Stimulated activated naive CD8-positive, alpha-beta T cell treated with anti-CD3 and anti-CD28 coated beads, Interleukin-15, Interleukin-2, amounts not matched to agents 100 ng/mL and 50 ng/mL, for 24 hours (primary cell): Measurements from ENCODE around the gene DLGAP1.
A peak's percentile ranks its signal among the peaks of the same experiment; 100 is the strongest.

Experiments used
- H3K27ac Mint-ChIP-seq: one replicate; pipeline ENCODE4 v1.8.0; 2021; ENCODE audit warnings: mild to moderate bottlenecking, mixed read lengths
- H3K27me3 Mint-ChIP-seq: one replicate; pipeline ENCODE4 v1.8.0; 2021; ENCODE audit warnings: mixed read lengths
- H3K36me3 Mint-ChIP-seq: one replicate; pipeline ENCODE4 v1.8.0; 2021; ENCODE audit warnings: low read depth, mixed read lengths
- H3K4me1 Mint-ChIP-seq: one replicate; pipeline ENCODE4 v1.8.0; 2021; ENCODE audit warnings: low read depth, mixed read lengths
- H3K4me3 Mint-ChIP-seq: one replicate; pipeline ENCODE4 v1.8.0; 2021; ENCODE audit warnings: mild to moderate bottlenecking, mixed read lengths
- H3K9me3 Mint-ChIP-seq: one replicate; pipeline ENCODE4 v1.8.0; 2021; ENCODE audit warnings: mixed read lengths

Gene DLGAP1

DNA sequence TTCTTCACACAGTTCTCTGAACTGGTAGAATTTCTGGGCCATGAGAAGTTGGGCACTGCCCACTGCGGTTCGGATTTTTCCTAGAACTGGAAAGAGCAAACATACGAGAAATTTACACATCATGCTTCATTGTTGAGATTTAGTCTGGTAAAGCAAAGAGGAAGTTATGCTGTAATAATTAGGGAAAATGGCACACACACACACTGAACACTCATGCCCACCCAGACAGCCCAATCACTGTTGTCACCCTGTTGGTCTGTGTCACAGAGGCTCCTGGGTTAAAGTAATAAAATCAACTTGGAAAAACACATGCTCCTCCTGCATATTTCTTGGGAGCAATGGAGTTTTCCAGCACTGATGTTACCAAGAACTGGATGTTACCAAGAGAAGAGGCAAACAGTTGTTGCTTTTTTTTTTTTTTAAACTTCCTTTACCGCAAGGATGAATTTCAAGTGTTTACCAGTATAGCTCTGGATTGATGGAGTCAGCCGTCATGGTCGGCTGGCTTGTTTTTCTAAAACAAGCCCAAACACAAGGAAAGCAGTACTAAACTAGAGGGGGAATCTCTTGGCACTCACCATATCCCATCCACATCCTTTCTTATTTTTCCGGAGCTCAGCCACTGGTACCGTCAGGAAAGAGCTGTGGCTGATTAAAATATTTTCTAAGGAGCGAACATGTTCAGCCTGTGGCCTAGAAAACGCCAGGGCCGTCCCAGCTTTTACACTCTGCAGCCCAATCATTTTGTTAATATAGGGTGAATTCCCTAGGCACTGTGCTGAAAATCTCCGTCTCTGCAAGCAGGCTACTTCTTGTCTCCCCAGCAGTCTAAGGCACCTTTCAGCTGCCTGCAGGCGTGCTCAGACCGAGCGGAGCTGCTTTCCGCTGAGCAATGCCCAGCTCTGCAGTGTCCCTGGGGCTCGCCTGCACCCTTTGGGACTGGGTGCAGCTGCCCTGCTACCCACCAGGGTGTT lies 946.2 kb downstream of the DLGAP1 start:
- H3K4me1 Mint-ChIP-seq: peaks cover 20% of the 10 kb centered on the region
- peaks cover 5% of the 10 kb centered on the region for H3K27me3 Mint-ChIP-seq
- no peaks in the 10 kb centered on the region for H3K36me3 Mint-ChIP-seq
- H3K9me3 Mint-ChIP-seq: no peaks in the 10 kb centered on the region
- H3K4me3 Mint-ChIP-seq: no peak overlapping the region
- H3K27ac Mint-ChIP-seq: no peak overlapping the region

DNA sequence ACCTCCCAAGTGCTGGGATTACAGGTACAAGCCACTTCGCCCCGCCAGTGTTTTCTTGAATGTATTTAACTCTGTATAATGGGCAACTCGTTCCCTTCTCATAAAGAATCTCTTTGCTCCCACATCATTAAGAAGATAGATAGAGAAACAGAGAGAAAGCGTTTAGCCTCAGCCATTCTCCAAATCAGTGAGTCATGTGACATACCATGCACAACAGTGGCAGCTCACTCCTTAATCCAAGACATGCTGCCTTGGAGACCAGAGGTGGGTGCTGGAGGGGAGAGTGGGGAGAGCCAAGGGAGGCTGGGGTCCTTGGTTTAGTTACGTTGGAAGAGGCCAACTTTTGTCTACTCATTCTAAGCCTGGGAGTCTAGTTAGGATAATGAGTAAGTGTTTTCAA lies 950.5 kb downstream of the DLGAP1 start:
- Mint-ChIP-seq H3K36me3 (no peaks in the 10 kb centered on the region), H3K27me3 (peaks cover 21% of the 10 kb centered on the region), H3K27ac (no peak overlapping the region), H3K4me3 (no peak overlapping the region), H3K4me1 (peaks cover 13% of the 10 kb centered on the region), H3K9me3 (no peaks in the 10 kb centered on the region)

DNA sequence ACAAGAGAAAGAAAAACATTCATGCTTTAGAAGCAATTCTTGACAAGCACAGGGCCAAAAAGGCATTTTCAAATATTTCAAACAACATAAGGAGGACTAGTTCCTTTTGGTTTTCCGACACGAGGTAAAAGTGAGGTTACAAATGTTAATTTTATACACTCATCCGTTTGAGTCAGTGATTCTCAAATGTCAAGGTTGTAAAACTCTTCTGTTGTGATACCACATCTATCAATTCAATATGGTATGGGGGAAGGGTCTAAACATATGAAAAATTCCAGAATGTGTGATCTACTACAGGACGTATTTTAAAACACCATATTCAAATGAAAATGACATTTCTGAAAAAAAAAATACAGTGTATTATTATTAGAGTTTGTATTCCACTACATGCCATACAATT lies 952.5 kb downstream of the DLGAP1 start:
- H3K9me3 Mint-ChIP-seq: no peaks in the 10 kb centered on the region
- no peaks in the 10 kb centered on the region for H3K36me3 Mint-ChIP-seq
- H3K4me3 Mint-ChIP-seq: no peak overlapping the region
- peaks cover 39% of the 10 kb centered on the region for H3K27me3 Mint-ChIP-seq
- peaks cover 22% of the 10 kb centered on the region for H3K4me1 Mint-ChIP-seq
- no peak overlapping the region for H3K27ac Mint-ChIP-seq

DNA sequence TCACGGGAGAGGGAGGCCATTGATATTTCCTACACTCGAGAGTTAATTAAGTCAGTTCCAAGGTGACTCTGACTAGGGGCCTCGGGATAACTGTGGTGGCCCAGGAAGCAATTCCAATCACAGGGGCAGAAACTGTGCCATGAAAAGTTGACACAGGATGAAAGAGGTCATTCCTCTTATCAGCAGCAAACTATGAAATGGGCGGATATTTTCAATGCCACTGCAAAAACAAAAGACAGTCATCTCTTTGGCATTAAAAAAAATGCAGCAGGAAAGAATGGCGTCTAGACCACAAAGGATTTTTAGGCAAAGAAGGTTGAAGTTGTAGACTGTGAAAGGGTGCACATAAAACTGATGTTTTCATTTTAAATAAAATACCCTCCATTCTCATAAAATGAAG lies 955.1 kb downstream of the DLGAP1 start:
- no peaks in the 10 kb centered on the region for H3K36me3 Mint-ChIP-seq
- H3K27ac Mint-ChIP-seq: no peak overlapping the region
- H3K27me3 Mint-ChIP-seq: peaks cover 42% of the 10 kb centered on the region
- peaks cover 27% of the 10 kb centered on the region for H3K4me1 Mint-ChIP-seq
- no peaks in the 10 kb centered on the region for H3K9me3 Mint-ChIP-seq
- H3K4me3 Mint-ChIP-seq: no peak overlapping the region

DNA sequence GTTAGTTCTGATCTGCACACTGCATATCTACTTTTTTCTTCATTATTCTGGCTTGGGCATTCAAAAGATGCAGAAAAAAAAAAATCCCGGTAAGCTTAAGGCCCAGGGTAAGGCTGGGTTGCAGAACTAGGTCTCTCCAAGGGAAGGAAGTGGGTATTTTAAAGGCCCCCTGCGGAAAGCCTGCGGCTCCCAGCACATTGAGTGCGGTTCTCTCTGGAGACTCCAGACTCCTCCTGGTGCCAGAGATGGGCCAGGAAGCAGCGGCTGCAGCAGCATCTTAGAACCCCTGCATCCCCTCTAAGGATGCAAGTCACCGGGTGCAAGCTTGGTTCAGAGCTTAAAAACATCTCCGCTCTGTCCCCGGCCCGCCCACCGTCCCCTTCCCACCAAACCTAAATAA lies 955.6 kb downstream of the DLGAP1 start:
- Mint-ChIP-seq H3K27ac (no peak overlapping the region), H3K27me3 (peaks cover 39% of the 10 kb centered on the region), H3K36me3 (no peaks in the 10 kb centered on the region), H3K4me3 (peak overlapping the region; percentile 71), H3K9me3 (no peaks in the 10 kb centered on the region), H3K4me1 (peaks cover 30% of the 10 kb centered on the region)

DNA sequence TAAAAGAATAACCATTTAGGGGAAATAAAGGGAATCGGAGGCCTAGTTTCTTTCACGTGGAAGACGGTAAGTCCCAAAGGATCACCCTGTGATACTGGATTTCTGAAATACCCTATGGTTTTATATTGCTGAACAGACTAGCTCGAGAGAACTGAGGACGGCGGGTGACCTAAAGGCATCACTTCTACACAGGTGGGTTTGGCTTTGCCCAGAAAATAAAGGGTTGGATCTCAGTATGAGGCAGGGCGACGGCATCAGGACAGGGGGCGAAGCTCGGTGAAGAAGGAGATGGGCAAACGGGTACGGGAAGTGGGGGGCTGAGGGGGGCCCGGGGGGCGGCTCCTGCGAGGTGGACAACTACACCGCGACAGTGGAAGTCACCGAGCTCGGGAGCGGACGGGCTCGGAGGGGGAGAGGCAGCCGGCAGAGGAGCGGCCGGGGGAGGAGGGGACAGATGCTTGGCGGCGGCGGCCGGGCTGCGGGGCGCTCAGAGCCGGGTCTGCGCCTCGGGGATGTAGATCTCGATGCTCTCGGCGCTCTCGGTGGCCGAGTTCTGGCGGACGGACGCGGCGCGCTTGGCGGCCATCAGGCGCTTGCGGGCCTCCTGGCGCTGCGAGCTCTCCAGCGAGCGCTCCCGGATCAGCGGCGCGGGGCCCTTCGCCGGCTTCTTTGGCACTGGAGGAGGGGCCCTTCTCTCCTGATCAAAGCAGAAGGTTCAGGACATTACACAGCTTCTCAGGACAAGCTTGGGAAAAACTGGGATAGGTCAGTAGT lies 956.2 kb downstream of the DLGAP1 start:
- H3K27ac Mint-ChIP-seq: peak overlapping the region; percentile 2
- H3K27me3 Mint-ChIP-seq: peaks cover 41% of the 10 kb centered on the region
- no peaks in the 10 kb centered on the region for H3K9me3 Mint-ChIP-seq

DNA sequence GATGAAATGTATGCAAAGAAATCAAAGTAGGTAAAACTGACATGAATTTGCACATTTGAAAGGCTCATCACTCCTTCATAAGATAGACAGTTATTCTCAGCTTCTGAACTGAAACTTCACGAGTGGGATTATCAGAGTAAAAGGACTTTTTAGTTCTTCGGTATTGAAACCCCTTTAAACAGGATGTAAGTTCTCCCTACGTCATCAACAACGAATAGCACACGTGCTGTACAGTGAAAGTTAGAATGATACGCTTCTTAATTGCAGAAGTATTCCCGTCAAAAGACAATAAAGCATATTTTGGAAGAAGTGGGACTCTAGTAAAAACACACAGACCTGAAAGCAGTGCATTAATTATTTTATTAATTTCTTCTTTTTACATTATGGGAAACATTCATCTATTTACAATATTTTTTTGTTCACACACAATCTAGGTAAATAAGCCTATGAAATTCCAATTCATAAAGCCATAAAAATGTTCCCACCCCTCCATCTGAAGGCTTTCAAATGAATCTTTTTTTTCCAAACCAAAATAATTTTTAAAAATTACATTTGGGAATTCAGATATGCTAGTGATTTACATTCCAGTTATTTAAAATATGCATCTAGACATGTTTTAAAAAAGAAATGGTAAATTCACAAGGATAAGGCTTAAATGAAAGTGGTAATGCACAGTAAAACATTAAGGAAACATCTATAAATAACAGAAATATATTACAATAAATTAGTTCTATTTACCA lies 959.2 kb downstream of the DLGAP1 start:
- Mint-ChIP-seq H3K27me3 (peaks cover 46% of the 10 kb centered on the region), H3K36me3 (no peaks in the 10 kb centered on the region), H3K27ac (no peak overlapping the region), H3K4me1 (peaks cover 38% of the 10 kb centered on the region), H3K4me3 (no peak overlapping the region), H3K9me3 (no peaks in the 10 kb centered on the region)

More for the DNA sequence above, 956.2 kb downstream of the DLGAP1 start:
- peaks cover 35% of the 10 kb centered on the region for H3K4me1 Mint-ChIP-seq
- peak overlapping the region; percentile 71 for H3K4me3 Mint-ChIP-seq
- no peaks in the 10 kb centered on the region for H3K36me3 Mint-ChIP-seq

DNA sequence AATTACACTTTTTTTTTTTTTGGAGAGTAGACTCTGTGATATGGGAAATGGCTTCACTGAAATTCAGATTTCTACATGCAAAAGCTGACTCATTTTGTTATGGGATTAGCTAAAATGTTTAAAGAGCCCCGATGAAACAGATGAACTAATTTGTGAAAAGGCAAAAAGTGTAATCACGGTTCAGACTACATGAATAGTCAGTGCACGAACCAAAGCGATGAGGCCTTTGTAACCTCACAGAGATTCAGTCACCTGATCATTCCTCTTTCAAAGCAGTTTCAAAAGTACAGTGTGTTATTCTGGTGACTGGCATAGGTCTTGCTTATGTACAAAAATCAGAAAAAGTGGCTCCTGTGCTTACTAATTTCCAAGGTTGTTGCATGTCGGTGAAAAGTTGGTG lies 960.5 kb downstream of the DLGAP1 start:
- Mint-ChIP-seq H3K27ac (no peak overlapping the region), H3K4me1 (peaks cover 32% of the 10 kb centered on the region), H3K9me3 (no peaks in the 10 kb centered on the region), H3K27me3 (peaks cover 42% of the 10 kb centered on the region), H3K36me3 (no peaks in the 10 kb centered on the region), H3K4me3 (no peak overlapping the region)

DNA sequence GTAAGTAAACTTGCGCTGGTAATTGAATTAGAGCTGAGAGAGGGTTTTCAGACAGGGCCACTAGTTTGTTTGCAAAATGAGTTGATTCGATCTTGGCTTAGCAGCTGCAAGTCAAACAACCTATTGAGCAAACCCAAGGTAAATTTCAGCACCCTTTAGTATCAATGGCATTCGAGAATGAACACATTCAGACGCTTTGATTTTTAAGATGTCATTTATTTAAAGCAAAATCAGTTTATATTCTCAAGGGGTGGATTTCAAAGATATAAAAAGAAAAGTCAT lies 960.9 kb downstream of the DLGAP1 start:
- Mint-ChIP-seq H3K36me3 (no peaks in the 10 kb centered on the region), H3K4me1 (peaks cover 28% of the 10 kb centered on the region), H3K9me3 (no peaks in the 10 kb centered on the region), H3K27ac (no peak overlapping the region), H3K27me3 (peaks cover 38% of the 10 kb centered on the region), H3K4me3 (no peak overlapping the region)

DNA sequence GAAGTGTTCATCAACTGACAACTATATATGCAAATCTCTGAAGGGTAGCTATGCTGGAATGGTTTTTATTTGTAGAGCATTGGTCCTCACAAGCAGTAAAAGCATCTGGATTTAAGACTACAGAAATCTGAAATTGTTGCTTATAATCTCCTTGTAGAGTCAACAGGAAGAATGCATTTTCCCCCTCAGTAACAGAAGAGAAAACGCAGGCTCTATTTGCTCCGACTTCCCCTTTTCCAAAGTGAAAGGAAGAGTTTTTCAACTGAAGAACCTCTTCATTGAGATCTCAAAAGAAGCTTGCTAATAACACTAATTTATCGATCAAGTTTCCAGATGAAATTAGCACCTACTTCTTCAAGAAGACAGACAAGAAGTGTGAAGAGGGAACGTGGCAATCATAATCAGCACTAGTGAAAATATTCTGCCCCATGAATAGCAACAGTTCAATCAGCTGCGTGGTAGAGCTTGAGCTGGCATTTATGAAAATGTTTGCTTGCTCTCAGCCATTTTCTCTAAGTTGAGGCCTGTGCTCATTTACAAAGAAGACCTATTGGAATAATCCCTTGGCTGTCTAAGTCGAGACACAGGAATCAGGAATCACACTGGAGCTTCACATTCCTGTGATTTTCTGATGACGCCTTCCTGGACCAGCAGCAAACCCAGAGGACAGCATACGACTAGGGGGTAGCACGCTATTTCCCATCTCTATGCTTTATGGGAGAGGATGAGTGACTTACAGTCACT lies 961.4 kb downstream of the DLGAP1 start:
- Mint-ChIP-seq H3K9me3 (no peaks in the 10 kb centered on the region), H3K4me3 (peak overlapping the region; percentile 48), H3K27me3 (peaks cover 35% of the 10 kb centered on the region), H3K36me3 (no peaks in the 10 kb centered on the region), H3K4me1 (peaks cover 26% of the 10 kb centered on the region), H3K27ac (no peak overlapping the region)

DNA sequence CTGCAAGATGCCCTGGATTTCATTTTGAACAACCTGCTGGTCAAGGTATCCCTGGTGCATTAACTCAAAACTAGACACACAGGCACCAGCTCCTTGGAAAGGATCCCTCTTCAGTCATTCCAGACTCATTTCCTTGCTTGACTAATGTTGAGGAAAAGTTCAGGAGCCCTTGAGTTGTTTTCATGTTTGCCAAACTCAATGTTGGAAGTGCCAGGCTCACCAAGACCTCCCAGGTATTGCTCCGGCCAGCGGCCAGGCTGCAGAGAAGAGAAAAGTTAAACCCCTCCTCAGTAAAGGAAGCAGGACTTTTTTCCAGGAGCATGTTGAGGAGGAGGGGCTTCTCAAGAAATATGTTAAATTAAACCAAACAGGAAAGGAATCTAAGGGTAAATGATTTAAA lies 962.4 kb downstream of the DLGAP1 start:
- Mint-ChIP-seq H3K4me3 (no peak overlapping the region), H3K27me3 (peaks cover 25% of the 10 kb centered on the region), H3K36me3 (no peaks in the 10 kb centered on the region), H3K9me3 (no peaks in the 10 kb centered on the region), H3K4me1 (peaks cover 23% of the 10 kb centered on the region), H3K27ac (no peak overlapping the region)

DNA sequence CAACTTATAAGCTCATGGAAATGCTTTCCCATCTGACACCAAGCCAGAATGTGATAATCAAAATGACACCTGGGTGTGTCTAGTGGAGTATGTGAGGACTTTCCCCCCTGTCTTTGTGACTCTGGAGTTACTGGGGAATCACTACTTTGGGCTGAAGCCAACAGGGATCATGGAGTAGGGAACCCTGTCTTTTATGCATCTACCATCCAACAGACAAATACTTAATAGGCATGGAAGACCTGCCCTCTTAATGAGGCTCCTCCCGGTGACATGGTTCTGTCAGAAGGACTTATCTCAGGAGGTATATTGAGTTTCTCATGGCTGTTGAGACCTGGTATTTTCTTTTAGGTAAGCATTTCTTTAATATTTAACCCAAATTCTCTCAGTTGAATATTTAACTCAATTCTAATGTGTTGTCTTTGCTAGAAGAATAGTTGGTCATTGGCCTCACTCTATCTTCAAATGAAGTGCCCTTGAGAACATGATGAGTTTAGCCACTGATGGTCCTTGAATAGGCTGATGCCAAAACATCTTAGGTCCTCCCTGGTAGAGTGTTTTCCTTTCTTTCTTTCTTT lies 963.0 kb downstream of the DLGAP1 start:
- H3K4me3 Mint-ChIP-seq: no peak overlapping the region
- no peaks in the 10 kb centered on the region for H3K9me3 Mint-ChIP-seq
- H3K36me3 Mint-ChIP-seq: no peaks in the 10 kb centered on the region
- H3K4me1 Mint-ChIP-seq: peaks cover 23% of the 10 kb centered on the region
- peaks cover 22% of the 10 kb centered on the region for H3K27me3 Mint-ChIP-seq
- H3K27ac Mint-ChIP-seq: no peak overlapping the region

DNA sequence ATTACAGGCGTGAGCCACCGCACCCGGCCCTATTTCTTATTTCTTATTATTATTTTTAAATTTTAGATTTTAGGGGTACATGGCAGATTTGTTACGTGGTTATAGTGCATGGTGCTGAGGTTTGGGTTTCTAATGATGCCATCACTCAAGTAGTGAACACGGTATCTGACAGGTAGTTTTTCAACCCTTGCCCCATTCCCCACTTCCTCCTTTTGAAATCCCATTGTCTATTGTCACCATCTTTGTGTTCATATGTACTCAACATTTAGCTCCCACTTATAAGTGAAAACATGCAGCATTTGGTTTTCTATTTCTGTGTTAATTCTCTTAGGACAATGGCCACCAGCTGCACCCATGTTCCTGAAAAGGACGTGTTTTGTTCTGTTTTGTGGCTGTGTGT lies 965.6 kb downstream of the DLGAP1 start:
- H3K4me1 Mint-ChIP-seq: peaks cover 19% of the 10 kb centered on the region
- no peaks in the 10 kb centered on the region for H3K9me3 Mint-ChIP-seq
- no peak overlapping the region for H3K4me3 Mint-ChIP-seq
- no peak overlapping the region for H3K27ac Mint-ChIP-seq
- no peaks in the 10 kb centered on the region for H3K36me3 Mint-ChIP-seq
- peaks cover 22% of the 10 kb centered on the region for H3K27me3 Mint-ChIP-seq

DNA sequence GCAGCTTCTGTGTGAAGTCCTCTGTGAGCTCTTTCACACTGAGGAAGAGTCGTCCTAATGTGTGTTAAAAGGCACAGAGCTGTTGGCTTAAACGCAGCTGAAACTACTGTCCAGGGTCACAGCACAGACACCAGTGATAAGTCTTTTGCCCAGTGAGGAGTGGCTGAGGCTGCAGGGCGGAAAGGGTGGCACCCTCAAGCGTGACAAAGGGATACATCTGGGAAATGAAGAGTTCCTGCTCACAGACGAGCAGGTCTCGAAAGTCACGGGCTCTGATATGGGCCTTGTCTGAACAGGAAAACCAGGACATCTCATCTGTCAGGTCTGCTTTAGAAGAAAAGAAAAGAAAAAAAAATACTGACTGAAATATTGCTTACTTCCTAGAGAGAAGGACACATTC lies 968.6 kb downstream of the DLGAP1 start:
- H3K27me3 Mint-ChIP-seq: peaks cover 10% of the 10 kb centered on the region
- no peaks in the 10 kb centered on the region for H3K36me3 Mint-ChIP-seq
- H3K4me1 Mint-ChIP-seq: peaks cover 4% of the 10 kb centered on the region
- H3K4me3 Mint-ChIP-seq: no peak overlapping the region
- no peaks in the 10 kb centered on the region for H3K9me3 Mint-ChIP-seq
- H3K27ac Mint-ChIP-seq: no peak overlapping the region
